ENCODE data around the gene DCXR. TPM values are rescaled to one million over a fixed set of nuclear protein-coding genes. Genes with fewer than 3 reads are reported as not detected.

Gene DCXR
- total and polyA plus RNA-seq, 2 of the 13 experiments (the other 11 are each of a cell fraction or from before 2014, with no cell fraction given) = 287 to 311 TPM

- 0 out of 2 replicates have a peak, but pooled peaks have one; percentile 6 for TF ChIP-seq ZNF782 (CRISPR knock-in tag; IDR thresholded peaks at IDR 0.05; ENCODE audit: borderline replicate concordance)
- TF ChIP-seq SSRP1 (CRISPR knock-in tag; IDR thresholded peaks at IDR 0.05) = peak; percentile 25
- no peak for TF ChIP-seq ZBTB14 (CRISPR knock-in tag; IDR thresholded peaks at IDR 0.05)
- no peak for TF ChIP-seq ARNTL (CRISPR knock-in tag; IDR thresholded peaks at IDR 0.05)
- no peak for TF ChIP-seq MYNN (CRISPR knock-in tag; IDR thresholded peaks at IDR 0.05; ENCODE audit: low read depth)
- TF ChIP-seq ZNF775 (CRISPR knock-in tag; IDR thresholded peaks at IDR 0.05; ENCODE audit: borderline replicate concordance) = no peak
- 0 out of 2 replicates have a peak, but pooled peaks have one; percentile 76 for TF ChIP-seq ZNF749 (CRISPR knock-in tag; IDR thresholded peaks at IDR 0.05; ENCODE audit: borderline replicate concordance)
- TF ChIP-seq PAF1 (CRISPR knock-in tag; IDR thresholded peaks at IDR 0.05) = peak; percentile 77; the same call in 1 of the 2 replicates
- 0 out of 2 replicates have a peak, but pooled peaks have one; percentile 31 for TF ChIP-seq NFKB2 (CRISPR knock-in tag; IDR thresholded peaks at IDR 0.05; ENCODE audit: borderline replicate concordance)
- TF ChIP-seq FOXC1 (CRISPR knock-in tag; IDR thresholded peaks at IDR 0.05; ENCODE audit: borderline replicate concordance) = no peak
- no peak for TF ChIP-seq RNF219 (CRISPR knock-in tag; IDR thresholded peaks at IDR 0.05)
- TF ChIP-seq ZNF280B (CRISPR knock-in tag; IDR thresholded peaks at IDR 0.05; ENCODE audit: borderline replicate concordance) = 0 out of 2 replicates have a peak, but pooled peaks have one; percentile 29
- peak; percentile 61; the same call in 1 of the 2 replicates for TF ChIP-seq ZHX2 (IDR thresholded peaks at IDR 0.05; ENCODE audit: low read depth)
- no peak for TF ChIP-seq ZHX2 (CRISPR knock-in tag; IDR thresholded peaks at IDR 0.05; ENCODE audit: borderline replicate concordance)
- TF ChIP-seq KDM2A (CRISPR knock-in tag; IDR thresholded peaks at IDR 0.05; ENCODE audit: borderline replicate concordance, low read depth) = 0 out of 2 replicates have a peak, but pooled peaks have one; percentile 34
- TF ChIP-seq AKAP8 (CRISPR knock-in tag; IDR thresholded peaks at IDR 0.05) = peak; percentile 38; the same call in 1 of the 2 replicates
- TF ChIP-seq RXRB (CRISPR knock-in tag; IDR thresholded peaks at IDR 0.05; ENCODE audit: borderline replicate concordance) = 0 out of 2 replicates have a peak, but pooled peaks have one; percentile 18
- TF ChIP-seq CCAR2 (optimal IDR thresholded peaks at IDR 0.05; ENCODE audit: low read depth, low read length) = no peak
Measured at GRCh38 chr17:81996757-81997441, 40.6 kb downstream of the DCXR start (continued).
